NB4 (cell line): ENCODE measurements around the gene CAP2.
"Not testable (repeated sequence)": the region's sequence is repeated elsewhere in the genome, so short reads cannot be mapped to it uniquely, and the experiment has no call there.

Source experiments
- DNase-seq: peaks from one replicate; pipeline ENCODE4 v3.0.0; 2010; ENCODE audit warnings: low read depth
- H3K4me3 ChIP-seq: one replicate; pipeline ENCODE4 v1.5.1; 2011; ENCODE audit warnings: mild to moderate bottlenecking, low read depth, low read length, moderate library complexity
- CTCF ChIP-seq: IDR thresholded peaks from one replicate; pipeline ENCODE4 v1.5.1; 2012; ENCODE audit warnings: low read depth, low read length
- MAX ChIP-seq: IDR thresholded peaks from 2 replicates; pipeline ENCODE4 v1.6.1; 2011; ENCODE audit warnings: low read depth, low read length
- MYC ChIP-seq: IDR thresholded peaks from 2 replicates; pipeline ENCODE4 v1.6.1; 2011; ENCODE audit warnings: low read depth, low read length
- POLR2A ChIP-seq: IDR thresholded peaks from 2 replicates; pipeline ENCODE4 v1.6.1; 2011; ENCODE audit warnings: mild to moderate bottlenecking; ENCODE audit not compliant: insufficient read length; ENCODE audit errors: extremely low read depth

The CAP2 gene

GRCh38 chr6:17542243-17542642 is 148.8 kb downstream of the CAP2 start:
- no peak for DNase-seq
- TF ChIP-seq CTCF (no peak), POLR2A (no peak), MAX (no peak), MYC (no peak)
- no peak overlapping the region for H3K4me3 ChIP-seq

- not testable (repeated sequence) for H3K4me3 ChIP-seq, DNase-seq
Measured at GRCh38 chr6:17545681-17546080, 152.3 kb downstream of the CAP2 start.

GRCh38 chr6:17551383-17551958 is 158.1 kb downstream of the CAP2 start:
- TF ChIP-seq POLR2A: no peak
- no peak for DNase-seq
- no peak overlapping the region for H3K4me3 ChIP-seq

- H3K4me3 ChIP-seq: no peak overlapping the region
- no peak for TF ChIP-seq MAX
- no peak for TF ChIP-seq POLR2A
- no peak for TF ChIP-seq MYC
- no peak for TF ChIP-seq CTCF
- no peak for DNase-seq
Measured at GRCh38 chr6:17552861-17553260, 159.5 kb downstream of the CAP2 start.

- TF ChIP-seq POLR2A: no peak
- H3K4me3 ChIP-seq: no peak overlapping the region
- no peak for DNase-seq
Measured at GRCh38 chr6:17556014-17556413, 162.6 kb downstream of the CAP2 start.

GRCh38 chr6:17562636-17563035 is 169.2 kb downstream of the CAP2 start:
- TF ChIP-seq MYC: no peak
- TF ChIP-seq POLR2A: no peak
- TF ChIP-seq CTCF: no peak
- no peak for TF ChIP-seq MAX
- no peak for DNase-seq
- no peak overlapping the region for H3K4me3 ChIP-seq

- DNase-seq: no peak
- H3K4me3 ChIP-seq: no peak overlapping the region
- TF ChIP-seq MAX (no peak), CTCF (no peak)
Measured at GRCh38 chr6:17565399-17565798, 172.0 kb downstream of the CAP2 start.
